PC-9 (cell line): Measurements from ENCODE around the gene TRIM56. TPM values are rescaled to one million over a fixed set of nuclear protein-coding genes. Genes with fewer than 3 reads are reported as not detected.
"Not testable (repeated sequence)": the region's sequence is repeated elsewhere in the genome, so short reads cannot be mapped to it uniquely, and the experiment has no call there.

Experiments
- BruUV-seq: library from RNA; stranded (reverse); fragments of 400-500 nt; replicated peaks from 2 replicates; lab custom pipeline; 2021; lab: Mats Ljungman, UMichigan
- CTCF ChIA-PET: fragments of 300-600 bp; sonication (Branson Sonifier 250); formaldehyde crosslinking; loops from one replicate; lab custom pipeline; 2022; ENCODE audit warnings: antibody characterized with exemption; lab: Charles Lee
- POLR2A ChIA-PET: fragments of 300-600 bp; sonication (Branson Sonifier 250); formaldehyde crosslinking; loops from one replicate; lab custom pipeline; 2022; ENCODE audit warnings: antibody characterized with exemption; ENCODE audit not compliant: unreplicated experiment; lab: Charles Lee
- DNase-seq, 2 experiments: peaks; one replicate each; pipeline versions ENCODE4 v3.0.0 to v3.0.0-alpha.2; 2015 to 2022; ENCODE audit warnings: mixed read lengths in 1 of 2
- H2AFZ ChIP-seq: fragments of 200-600 bp; sonication (generic); 2 replicates; pipeline ENCODE4 v1.8.1; 2017; ENCODE audit warnings: antibody characterized with exemption
- H3F3A ChIP-seq: fragments of 200-600 bp; sonication (generic); 2 replicates; pipeline ENCODE4 v1.8.1; 2017; ENCODE audit warnings: antibody characterized with exemption, mild to moderate bottlenecking, low read depth; ENCODE audit not compliant: insufficient read depth
- H3K27ac ChIP-seq: fragments of 200-600 bp; sonication (generic); 2 replicates; pipeline ENCODE4 v1.6.1; 2016; ENCODE audit warnings: mixed run types
- H3K27me3 ChIP-seq: fragments of 200-600 bp; sonication (generic); 2 replicates; pipeline ENCODE4 v1.6.1; 2016; ENCODE audit warnings: low read depth, mixed run types; ENCODE audit not compliant: insufficient read depth
- H3K36me3 ChIP-seq: fragments of 200-600 bp; sonication (generic); 2 replicates; pipeline ENCODE4 v1.6.1; 2016; ENCODE audit warnings: low read depth, mixed run types
- H3K4me1 ChIP-seq: fragments of 200-600 bp; sonication (generic); replicated peaks from 2 replicates; pipeline ENCODE4 v1.6.1; 2016; ENCODE audit warnings: mixed run types; ENCODE audit not compliant: insufficient read depth
- H3K4me2 ChIP-seq: fragments of 200-600 bp; sonication (generic); 2 replicates; pipeline ENCODE4 v1.6.1; 2017; ENCODE audit warnings: mixed run types
- H3K4me3 ChIP-seq: fragments of 200-600 bp; sonication (generic); 2 replicates; pipeline ENCODE4 v1.6.1; 2016; ENCODE audit warnings: mixed run types
- H3K79me2 ChIP-seq: fragments of 200-600 bp; sonication (generic); 2 replicates; pipeline ENCODE4 v1.6.1; 2017; ENCODE audit warnings: low read depth, mixed run types
- H3K9me2 ChIP-seq: fragments of 200-600 bp; sonication (generic); 2 replicates; pipeline ENCODE4 v1.8.1; 2017; ENCODE audit warnings: mild to moderate bottlenecking; ENCODE audit not compliant: insufficient read depth
- H3K9me3 ChIP-seq: fragments of 200-600 bp; sonication (generic); 2 replicates; pipeline ENCODE4 v1.8.1; 2016; ENCODE audit warnings: low read depth; ENCODE audit not compliant: insufficient read depth
- H4K20me1 ChIP-seq: fragments of 200-600 bp; sonication (generic); 2 replicates; pipeline ENCODE4 v1.8.1; 2017; ENCODE audit not compliant: insufficient read depth
- CTCF ChIP-seq: fragments of 200-600 bp; sonication (generic); conservative IDR thresholded peaks from 2 replicates; pipeline ENCODE4 v1.6.1; 2017; ENCODE audit warnings: mixed run types, antibody characterized with exemption, mild to moderate bottlenecking, moderate library complexity
- EZH2 ChIP-seq: fragments of 200-600 bp; sonication (generic); IDR thresholded peaks from 2 replicates; pipeline ENCODE4 v1.8.0; 2017; ENCODE audit warnings: antibody characterized with exemption, low read depth
- intact Hi-C: fragments of 100-400 bp; cut with micrococcal nuclease; formaldehyde crosslinking; loops from one replicate; pipeline ENCODE4 v1.10.0; 2022; ENCODE audit not compliant: unreplicated experiment
- total RNA-seq: library from RNA; stranded (reverse); gene quantifications from 2 replicates; pipeline ENCODE4 v1.2.3, GENCODE V29; 2021

TRIM56 gene
- total RNA-seq, 1 experiment from 2014 or later = 72.3 TPM

GRCh38 chr7:101104193-101104713 lies 19.0 kb downstream of the TRIM56 start:
- BruUV-seq = no TSS peak
- ChIA-PET POLR2A (interaction anchor here (0.6 to 0.7 kb wide), 2 partner anchors 13 to 23 kb away, joined by 4 to 5 read pairs; partner anchors contain the start of gene SERPINE1), CTCF (no interaction called here)
- Histone ChIP-seq H3F3A (peaks cover 64% of the 10 kb centered on the region), H3K4me3 (no peak overlapping the region), H3K79me2 (peaks cover 19% of the 10 kb centered on the region; the same call in 1 of the 2 replicates), H3K9me2 (no peaks in the 10 kb centered on the region), H3K27ac (peak overlapping the region; percentile 74), H4K20me1 (no peaks in the 10 kb centered on the region), H3K36me3 (no peaks in the 10 kb centered on the region), H3K4me2 (no peak overlapping the region), H3K27me3 (no peaks in the 10 kb centered on the region), H3K9me3 (no peaks in the 10 kb centered on the region), H3K4me1 (peaks cover 77% of the 10 kb centered on the region), H2AFZ (no peak overlapping the region)
- intact Hi-C loops = no loop called here
- no peak for DNase-seq
- no peak for TF ChIP-seq CTCF

- Histone ChIP-seq H3K4me3 (no peak overlapping the region), H3K4me1 (peaks cover 77% of the 10 kb centered on the region)
Measured at GRCh38 chr7:101104799-101105198, 19.5 kb downstream of the TRIM56 start.

DNA sequence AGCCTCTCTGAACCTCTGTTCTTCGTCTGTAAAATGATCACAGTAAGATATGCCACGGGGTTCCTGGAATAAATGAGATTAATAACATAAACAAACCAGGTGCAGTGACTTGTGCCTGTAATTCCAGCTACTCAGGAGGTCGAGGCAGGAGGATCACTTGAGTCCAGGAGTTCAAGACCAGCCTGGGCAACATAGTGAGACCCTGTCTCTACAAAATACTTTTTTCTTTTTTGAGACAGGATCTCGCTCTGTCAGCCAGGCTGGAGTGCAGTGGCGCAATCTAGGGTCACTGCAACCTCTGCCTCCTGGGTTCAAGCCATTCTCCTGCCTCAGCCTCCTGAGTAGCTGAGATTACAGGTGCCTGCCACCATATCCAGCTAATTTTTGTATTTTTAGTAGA lies 20.0 kb downstream of the TRIM56 start:
- H3K9me2 ChIP-seq, H3K27me3 ChIP-seq, DNase-seq, H4K20me1 ChIP-seq, H3K4me2 ChIP-seq, BruUV-seq, intact Hi-C loops, H3K4me3 ChIP-seq, POLR2A ChIA-PET, H3K9me3 ChIP-seq, H3K27ac ChIP-seq, H3K36me3 ChIP-seq, H2AFZ ChIP-seq: not testable (repeated sequence)
- peaks cover 66% of the 10 kb centered on the region for H3F3A ChIP-seq
- CTCF ChIA-PET = interaction anchor here (0.6 kb wide), 1 partner anchor 32 kb away, joined by 3 read pairs; no protein-coding TSS in a partner anchor
- H3K4me1 ChIP-seq = peaks cover 76% of the 10 kb centered on the region
- peaks cover 19% of the 10 kb centered on the region; the same call in 1 of the 2 replicates for H3K79me2 ChIP-seq

More at GRCh38 chr7:101104799-101105198, 19.5 kb downstream of the TRIM56 start:
- H3K9me3 ChIP-seq = no peaks in the 10 kb centered on the region
- H3K9me2 ChIP-seq = no peaks in the 10 kb centered on the region
- ChIA-PET CTCF (no interaction called here), POLR2A (interaction anchor here (0.6 kb wide), 1 partner anchor 22 kb away, joined by 4 read pairs; the partner anchor contains the start of gene SERPINE1)
- no TSS peak for BruUV-seq
- no peaks in the 10 kb centered on the region for H3K27me3 ChIP-seq
- no peak for DNase-seq
- H3K36me3 ChIP-seq = no peaks in the 10 kb centered on the region
- H2AFZ ChIP-seq = no peak overlapping the region
- no peak overlapping the region for H3K27ac ChIP-seq
- peaks cover 19% of the 10 kb centered on the region; the same call in 1 of the 2 replicates for H3K79me2 ChIP-seq
- no peaks in the 10 kb centered on the region for H4K20me1 ChIP-seq
- no peak overlapping the region for H3K4me2 ChIP-seq
- intact Hi-C loops = no loop called here
- TF ChIP-seq EZH2 (no peak), CTCF (no peak)
- H3F3A ChIP-seq = peaks cover 64% of the 10 kb centered on the region
